GM04503 (cell line): ENCODE data around the gene ECE1.
"Not testable (repeated sequence)": the region's sequence is repeated elsewhere in the genome, so short reads cannot be mapped to it uniquely, and the experiment has no call there.

Experiments
- DNase-seq: peaks from one replicate; pipeline ENCODE4 v3.0.0-alpha.2; 2012; ENCODE audit warnings: low read depth

Gene ECE1

GRCh38 chr1:21251773-21252471 is 38.3 kb downstream of the ECE1 start:
- peak; percentile 80 for DNase-seq

GRCh38 chr1:21249940-21250493 is 40.2 kb downstream of the ECE1 start:
- DNase-seq, result no peak

GRCh38 chr1:21247892-21248715 is 42.2 kb downstream of the ECE1 start:
- no peak for DNase-seq

GRCh38 chr1:21246905-21247642 is 43.2 kb downstream of the ECE1 start:
- no peak for DNase-seq

- no peak for DNase-seq
Observed at GRCh38 chr1:21245688-21246229, 44.5 kb downstream of the ECE1 start.

GRCh38 chr1:21244986-21245687 is 45.1 kb downstream of the ECE1 start:
- no peak for DNase-seq

- DNase-seq, result no peak
Observed at GRCh38 chr1:21244154-21244553, 46.1 kb downstream of the ECE1 start.

- DNase-seq, result no peak
Observed at GRCh38 chr1:21242846-21243245, 47.4 kb downstream of the ECE1 start.

GRCh38 chr1:21241771-21242581 is 48.3 kb downstream of the ECE1 start:
- DNase-seq, result no peak

- DNase-seq, result no peak
Observed at GRCh38 chr1:21240706-21241105, 49.6 kb downstream of the ECE1 start.

GRCh38 chr1:21239221-21239620 is 51.0 kb downstream of the ECE1 start:
- no peak for DNase-seq

GRCh38 chr1:21238141-21238800 is 52.0 kb downstream of the ECE1 start:
- peak; percentile 42 for DNase-seq

- no peak for DNase-seq
Observed at GRCh38 chr1:21237446-21238088, 52.7 kb downstream of the ECE1 start.

- DNase-seq, result no peak
Observed at GRCh38 chr1:21236178-21236577, 54.1 kb downstream of the ECE1 start.

- peak; percentile 61 for DNase-seq
Observed at GRCh38 chr1:21234779-21235178, 55.5 kb downstream of the ECE1 start.

GRCh38 chr1:21233490-21233889 is 56.8 kb downstream of the ECE1 start:
- no peak for DNase-seq

GRCh38 chr1:21232044-21232443 is 58.2 kb downstream of the ECE1 start:
- DNase-seq, result no peak

- DNase-seq, result no peak
Observed at GRCh38 chr1:21229246-21230000, 60.8 kb downstream of the ECE1 start.

GRCh38 chr1:21228224-21228623 is 62.0 kb downstream of the ECE1 start:
- not testable (repeated sequence) for DNase-seq
